Gastrocnemius medialis (tissue), 4 donors: ENCODE results near the gene STX12.

Source experiments
- CTCF ChIP-seq, 5 experiments: fragments of 450-650 bp in 3 of 5; fragments of 200-600 bp in 2 of 5; sonication (generic) in 2 of 5; IDR thresholded peaks in 4 of 5; conservative IDR thresholded peaks in 1 of 5; 1 replicate in 4 of 5; 2 replicates in 1 of 5; pipeline ENCODE4 v1.5.1; 2016 to 2019; ENCODE audit warnings: antibody characterized with exemption in 5 of 5, mild to moderate bottlenecking in 3 of 5, moderate library complexity in 3 of 5
- POLR2A ChIP-seq, 2 donors: fragments of 450-650 bp; IDR thresholded peaks; one replicate each; pipeline ENCODE4 v1.6.1; 2017; ENCODE audit warnings: antibody characterized with exemption in 2 of 2, mild to moderate bottlenecking in 2 of 2, moderate library complexity in 2 of 2

GRCh38 chr1:27835501-27835900 is 62.5 kb downstream of the STX12 start:
- TF ChIP-seq CTCF (IDR thresholded peaks at IDR 0.05 in 4 of 5, conservative IDR thresholded peaks at IDR 0.05 in 1 of 5) (no peak), POLR2A (IDR thresholded peaks at IDR 0.05) (no peak)
